C4-2B (cell line): ENCODE results near the gene GCC1.
"Not testable (repeated sequence)": the region's sequence is repeated elsewhere in the genome, so short reads cannot be mapped to it uniquely, and the experiment has no call there.

Source experiments
- ZFX ChIP-seq: fragments of 450-650 bp; IDR thresholded peaks from 2 replicates; pipeline ENCODE4 v1.6.1; 2017
- TF ChIP-seq, protein P1 (sequence below): fragments of 450-650 bp; conservative IDR thresholded peaks from 2 replicates; pipeline ENCODE4 v1.5.1; 2017; ENCODE audit warnings: mild to moderate bottlenecking

DNA sequence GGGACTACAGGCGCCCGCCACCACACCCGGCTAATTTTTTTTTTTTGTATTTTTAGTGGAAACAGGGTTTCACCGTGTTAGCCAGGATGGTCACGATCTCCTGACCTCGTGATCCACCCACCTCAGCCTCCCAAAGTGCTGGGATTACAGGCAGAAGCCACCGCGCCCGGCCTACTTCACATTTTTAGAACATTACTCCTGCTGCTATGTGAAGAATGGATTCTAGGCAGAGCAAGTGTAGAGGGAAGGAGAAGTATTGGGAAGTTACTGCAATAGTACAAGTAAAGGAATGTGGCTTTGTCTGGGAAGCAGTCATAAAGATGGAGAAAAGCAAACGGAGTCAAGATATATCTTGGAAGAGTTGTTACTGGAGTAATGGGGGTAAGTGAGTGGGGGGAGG, 44.9 kb downstream of the GCC1 start:
- TF ChIP-seq, protein P1, sequence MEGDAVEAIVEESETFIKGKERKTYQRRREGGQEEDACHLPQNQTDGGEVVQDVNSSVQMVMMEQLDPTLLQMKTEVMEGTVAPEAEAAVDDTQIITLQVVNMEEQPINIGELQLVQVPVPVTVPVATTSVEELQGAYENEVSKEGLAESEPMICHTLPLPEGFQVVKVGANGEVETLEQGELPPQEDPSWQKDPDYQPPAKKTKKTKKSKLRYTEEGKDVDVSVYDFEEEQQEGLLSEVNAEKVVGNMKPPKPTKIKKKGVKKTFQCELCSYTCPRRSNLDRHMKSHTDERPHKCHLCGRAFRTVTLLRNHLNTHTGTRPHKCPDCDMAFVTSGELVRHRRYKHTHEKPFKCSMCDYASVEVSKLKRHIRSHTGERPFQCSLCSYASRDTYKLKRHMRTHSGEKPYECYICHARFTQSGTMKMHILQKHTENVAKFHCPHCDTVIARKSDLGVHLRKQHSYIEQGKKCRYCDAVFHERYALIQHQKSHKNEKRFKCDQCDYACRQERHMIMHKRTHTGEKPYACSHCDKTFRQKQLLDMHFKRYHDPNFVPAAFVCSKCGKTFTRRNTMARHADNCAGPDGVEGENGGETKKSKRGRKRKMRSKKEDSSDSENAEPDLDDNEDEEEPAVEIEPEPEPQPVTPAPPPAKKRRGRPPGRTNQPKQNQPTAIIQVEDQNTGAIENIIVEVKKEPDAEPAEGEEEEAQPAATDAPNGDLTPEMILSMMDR, result not testable (repeated sequence)
- TF ChIP-seq ZFX, result not testable (repeated sequence)
